PC-3 (cell line): ENCODE results near the gene AKAIN1. TPM values are rescaled to one million over a fixed set of nuclear protein-coding genes. Genes with fewer than 3 reads are reported as not detected.

ENCODE experiments used
- ATAC-seq: fragments of 200-7000 bp; cut with Tn5 transposase; 2 replicates; pipeline ENCODE4 v1.9.1; 2020; ENCODE audit warnings: mild to moderate bottlenecking, moderate library complexity
- BruUV-seq: library from RNA; stranded (reverse); fragments of 400-500 nt; replicated peaks from 2 replicates; lab custom pipeline; 2021; lab: Mats Ljungman, UMichigan
- CTCF ChIA-PET: fragments of 300-600 bp; sonication (Branson Sonifier 250); formaldehyde crosslinking; loops from one replicate; lab custom pipeline; 2022; ENCODE audit warnings: antibody characterized with exemption; lab: Charles Lee
- POLR2A ChIA-PET: fragments of 300-600 bp; sonication (Branson Sonifier 250); formaldehyde crosslinking; loops from one replicate; lab custom pipeline; 2022; ENCODE audit warnings: antibody characterized with exemption; ENCODE audit not compliant: unreplicated experiment; lab: Charles Lee
- DNase-seq: peaks from one replicate; pipeline ENCODE4 v3.0.0-alpha.2; 2015
- H2AFZ ChIP-seq: fragments of 300-600 bp; sonication (generic); 2 replicates; pipeline ENCODE4 v1.6.0; 2016; ENCODE audit warnings: antibody characterized with exemption, low read length
- H3F3A ChIP-seq: fragments of 300-600 bp; sonication (generic); one replicate; pipeline ENCODE4 v1.6.0; 2017; ENCODE audit warnings: antibody characterized with exemption, low read length, control low read depth, mild to moderate bottlenecking; ENCODE audit not compliant: unreplicated experiment
- H3K27ac ChIP-seq: fragments of 300-600 bp; sonication (generic); 2 replicates; pipeline ENCODE4 v1.5.1; 2016; ENCODE audit warnings: mild to moderate bottlenecking, low read length
- H3K27me3 ChIP-seq: fragments of 300-600 bp; sonication (generic); 2 replicates; pipeline ENCODE4 v1.6.1; 2016; ENCODE audit warnings: low read length, mixed read lengths
- H3K36me3 ChIP-seq: fragments of 300-600 bp; sonication (generic); 2 replicates; pipeline ENCODE4 v1.6.1; 2016; ENCODE audit warnings: low read depth, mixed run types, low read length, mixed read lengths
- H3K4me1 ChIP-seq: fragments of 300-600 bp; sonication (generic); 2 replicates; pipeline ENCODE4 v1.5.1; 2016; ENCODE audit warnings: low read length; ENCODE audit not compliant: insufficient read depth
- H3K4me2 ChIP-seq: fragments of 300-600 bp; sonication (generic); 2 replicates; pipeline ENCODE4 v1.6.0; 2016; ENCODE audit warnings: low read length
- H3K4me3 ChIP-seq: fragments of 300-600 bp; sonication (generic); 2 replicates; pipeline ENCODE4 v1.5.1; 2016; ENCODE audit warnings: mild to moderate bottlenecking, low read length, mixed read lengths
- H3K79me2 ChIP-seq: fragments of 300-600 bp; sonication (generic); 2 replicates; pipeline ENCODE4 v1.6.1; 2017; ENCODE audit warnings: low read length, mixed read lengths
- H3K9ac ChIP-seq: fragments of 300-600 bp; sonication (generic); 2 replicates; pipeline ENCODE4 v1.6.0; 2016; ENCODE audit warnings: mild to moderate bottlenecking, low read length
- H3K9me2 ChIP-seq: fragments of 300-600 bp; sonication (generic); replicated peaks from 2 replicates; pipeline ENCODE4 v1.6.1; 2016; ENCODE audit warnings: mixed run types, low read length, mixed read lengths
- H3K9me3 ChIP-seq: fragments of 300-600 bp; sonication (generic); 2 replicates; pipeline ENCODE4 v1.6.1; 2016; ENCODE audit warnings: low read length, mixed read lengths
- H4K20me1 ChIP-seq: fragments of 300-600 bp; sonication (generic); 2 replicates; pipeline ENCODE4 v1.6.1; 2016; ENCODE audit warnings: low read length, mixed read lengths
- EZH2 ChIP-seq: fragments of 300-600 bp; sonication (generic); IDR thresholded peaks from one replicate; pipeline ENCODE4 v1.6.1; 2017; ENCODE audit warnings: antibody characterized with exemption, mild to moderate bottlenecking, low read length; ENCODE audit not compliant: unreplicated experiment
- EZH2phosphoT487 ChIP-seq: fragments of 300-600 bp; sonication (generic); IDR thresholded peaks from 2 replicates; pipeline ENCODE4 v1.6.1; 2018; ENCODE audit warnings: mild to moderate bottlenecking, antibody characterized with exemption, low read length, borderline replicate concordance
- intact Hi-C: fragments of 100-400 bp; cut with micrococcal nuclease; formaldehyde crosslinking; loops from 2 replicates; pipeline ENCODE4 v1.9.0; 2023
- total RNA-seq: library from RNA; depleted of rRNA; stranded (reverse); fragments of >200 nt; gene quantifications from 2 replicates; pipeline ENCODE4 v1.2.3, GENCODE V29; 2014
- TF ChIP-seq, protein P1 (sequence below): fragments of 300-600 bp; sonication (generic); conservative IDR thresholded peaks from 2 replicates; pipeline ENCODE4 v1.5.1; 2017; ENCODE audit warnings: antibody characterized with exemption, low read depth, mild to moderate bottlenecking, low read length

The AKAIN1 gene
- total RNA-seq, 1 experiment from 2014 or later = not detected

- Histone ChIP-seq H3K9me2 (no peaks in the 10 kb centered on the region), H3K9me3 (no peaks in the 10 kb centered on the region), H3K4me1 (no peaks in the 10 kb centered on the region), H4K20me1 (no peaks in the 10 kb centered on the region), H3K36me3 (no peaks in the 10 kb centered on the region), H3F3A (no peaks in the 10 kb centered on the region), H3K27ac (no peak overlapping the region), H3K4me3 (no peak overlapping the region), H3K79me2 (no peaks in the 10 kb centered on the region), H3K4me2 (no peak overlapping the region), H2AFZ (no peak overlapping the region), H3K9ac (no peak overlapping the region), H3K27me3 (no peaks in the 10 kb centered on the region)
- TF ChIP-seq EZH2phosphoT487 (no peak), EZH2 (no peak)
- TF ChIP-seq, protein P1, sequence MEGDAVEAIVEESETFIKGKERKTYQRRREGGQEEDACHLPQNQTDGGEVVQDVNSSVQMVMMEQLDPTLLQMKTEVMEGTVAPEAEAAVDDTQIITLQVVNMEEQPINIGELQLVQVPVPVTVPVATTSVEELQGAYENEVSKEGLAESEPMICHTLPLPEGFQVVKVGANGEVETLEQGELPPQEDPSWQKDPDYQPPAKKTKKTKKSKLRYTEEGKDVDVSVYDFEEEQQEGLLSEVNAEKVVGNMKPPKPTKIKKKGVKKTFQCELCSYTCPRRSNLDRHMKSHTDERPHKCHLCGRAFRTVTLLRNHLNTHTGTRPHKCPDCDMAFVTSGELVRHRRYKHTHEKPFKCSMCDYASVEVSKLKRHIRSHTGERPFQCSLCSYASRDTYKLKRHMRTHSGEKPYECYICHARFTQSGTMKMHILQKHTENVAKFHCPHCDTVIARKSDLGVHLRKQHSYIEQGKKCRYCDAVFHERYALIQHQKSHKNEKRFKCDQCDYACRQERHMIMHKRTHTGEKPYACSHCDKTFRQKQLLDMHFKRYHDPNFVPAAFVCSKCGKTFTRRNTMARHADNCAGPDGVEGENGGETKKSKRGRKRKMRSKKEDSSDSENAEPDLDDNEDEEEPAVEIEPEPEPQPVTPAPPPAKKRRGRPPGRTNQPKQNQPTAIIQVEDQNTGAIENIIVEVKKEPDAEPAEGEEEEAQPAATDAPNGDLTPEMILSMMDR = no peak
- DNase-seq (no peak), ATAC-seq (no peak)
- intact Hi-C loops = loop anchor here (10.0 kb wide), 1 partner anchor 441 kb away; the partner anchor contains the start of gene EPB41L3
- ChIA-PET POLR2A (no interaction called here), CTCF (no interaction called here)
- BruUV-seq = no TSS peak
These were observed 92.8 kb downstream of the AKAIN1 start for GRCh38 chr18:5104246-5104645.

GRCh38 chr18:5103693-5104092, 93.4 kb downstream of the AKAIN1 start:
- Histone ChIP-seq H3K27me3 (no peaks in the 10 kb centered on the region), H3K9ac (no peak overlapping the region), H2AFZ (no peak overlapping the region), H3K4me2 (no peak overlapping the region), H3K79me2 (no peaks in the 10 kb centered on the region), H3F3A (no peaks in the 10 kb centered on the region), H3K4me1 (no peaks in the 10 kb centered on the region), H3K9me3 (no peaks in the 10 kb centered on the region), H3K9me2 (no peaks in the 10 kb centered on the region), H3K36me3 (no peaks in the 10 kb centered on the region), H3K4me3 (no peak overlapping the region), H4K20me1 (no peaks in the 10 kb centered on the region), H3K27ac (no peak overlapping the region)
- DNase-seq (no peak), ATAC-seq (no peak)
- CTCF ChIA-PET = no interaction called here
- TF ChIP-seq EZH2 (no peak), EZH2phosphoT487 (no peak)
- TF ChIP-seq, protein P1 = no peak
- intact Hi-C loops = loop anchor here (10.0 kb wide), 1 partner anchor 441 kb away; the partner anchor contains the start of gene EPB41L3
- BruUV-seq = no TSS peak
- POLR2A ChIA-PET = no interaction called here

GRCh38 chr18:5103286-5103685, 93.8 kb downstream of the AKAIN1 start:
- TF ChIP-seq, protein P1 = no peak
- TF ChIP-seq EZH2phosphoT487 = no peak
- ChIA-PET CTCF (no interaction called here), POLR2A (no interaction called here)
- no peak overlapping the region for H3K4me3 ChIP-seq
- no TSS peak for BruUV-seq
- H3K27ac ChIP-seq = no peak overlapping the region
- no peaks in the 10 kb centered on the region for H4K20me1 ChIP-seq
- H3K9ac ChIP-seq = no peak overlapping the region
- H3K36me3 ChIP-seq = no peaks in the 10 kb centered on the region
- H3K4me2 ChIP-seq = no peak overlapping the region
- H2AFZ ChIP-seq = no peak overlapping the region
- H3F3A ChIP-seq = no peaks in the 10 kb centered on the region
- ATAC-seq (no peak), DNase-seq (no peak)
- H3K9me3 ChIP-seq = no peaks in the 10 kb centered on the region
- intact Hi-C loops = loop anchor here (10.0 kb wide), 1 partner anchor 442 kb away; the partner anchor contains the start of gene EPB41L3
- H3K9me2 ChIP-seq = no peaks in the 10 kb centered on the region
- H3K27me3 ChIP-seq = no peaks in the 10 kb centered on the region
- no peaks in the 10 kb centered on the region for H3K4me1 ChIP-seq
- H3K79me2 ChIP-seq = no peaks in the 10 kb centered on the region
